HUDEP-2 (cell line): Measurements from ENCODE around the gene TSPEAR.

Source experiments
- DNase-seq, 76 experiments: peaks; one replicate each; lab custom pipeline; 2025; ENCODE audit not compliant: unreplicated experiment in 76 of 76; lab: John Stamatoyannopoulos, UW

TSPEAR gene

DNA sequence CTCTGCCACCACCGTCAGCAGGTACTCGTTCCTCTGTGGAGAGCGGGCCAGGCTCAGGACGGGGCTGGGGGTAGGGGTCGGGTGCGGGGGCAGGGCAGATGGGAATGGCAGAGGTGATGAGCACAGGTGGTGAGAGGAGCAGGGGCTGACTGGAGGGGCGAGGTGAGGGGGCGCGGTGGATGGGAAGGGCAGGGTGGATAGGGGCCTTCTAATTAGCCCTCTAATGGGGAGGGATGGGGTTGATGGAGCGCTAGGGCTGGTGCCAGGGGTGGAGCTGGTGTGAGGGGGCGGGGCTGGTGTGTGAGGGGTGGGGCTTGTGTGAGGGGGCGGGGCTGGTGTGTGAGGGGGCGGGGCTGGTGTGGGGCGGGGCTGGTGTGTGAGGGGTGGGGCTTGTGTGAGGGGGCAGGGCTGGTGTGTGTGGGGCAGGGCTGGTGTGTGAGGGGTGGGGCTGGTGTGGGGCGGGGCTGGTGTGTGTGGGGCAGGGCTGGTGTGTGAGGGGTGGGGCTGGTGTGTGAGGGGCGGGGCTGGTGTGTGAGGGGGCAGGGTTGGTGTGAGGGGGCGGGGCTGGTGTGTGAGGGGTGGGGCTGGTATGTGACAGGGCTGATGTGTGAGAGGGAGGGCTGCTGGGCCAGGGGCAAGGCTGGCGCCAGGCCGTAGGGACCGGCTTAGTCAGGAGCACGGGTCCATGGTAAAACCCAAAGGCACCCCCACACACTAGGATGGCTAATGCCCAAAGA, 177.3 kb downstream of the TSPEAR start:
- peak in 26 of 76 experiments; percentile 7 to 51 (median 30) for DNase-seq

DNA sequence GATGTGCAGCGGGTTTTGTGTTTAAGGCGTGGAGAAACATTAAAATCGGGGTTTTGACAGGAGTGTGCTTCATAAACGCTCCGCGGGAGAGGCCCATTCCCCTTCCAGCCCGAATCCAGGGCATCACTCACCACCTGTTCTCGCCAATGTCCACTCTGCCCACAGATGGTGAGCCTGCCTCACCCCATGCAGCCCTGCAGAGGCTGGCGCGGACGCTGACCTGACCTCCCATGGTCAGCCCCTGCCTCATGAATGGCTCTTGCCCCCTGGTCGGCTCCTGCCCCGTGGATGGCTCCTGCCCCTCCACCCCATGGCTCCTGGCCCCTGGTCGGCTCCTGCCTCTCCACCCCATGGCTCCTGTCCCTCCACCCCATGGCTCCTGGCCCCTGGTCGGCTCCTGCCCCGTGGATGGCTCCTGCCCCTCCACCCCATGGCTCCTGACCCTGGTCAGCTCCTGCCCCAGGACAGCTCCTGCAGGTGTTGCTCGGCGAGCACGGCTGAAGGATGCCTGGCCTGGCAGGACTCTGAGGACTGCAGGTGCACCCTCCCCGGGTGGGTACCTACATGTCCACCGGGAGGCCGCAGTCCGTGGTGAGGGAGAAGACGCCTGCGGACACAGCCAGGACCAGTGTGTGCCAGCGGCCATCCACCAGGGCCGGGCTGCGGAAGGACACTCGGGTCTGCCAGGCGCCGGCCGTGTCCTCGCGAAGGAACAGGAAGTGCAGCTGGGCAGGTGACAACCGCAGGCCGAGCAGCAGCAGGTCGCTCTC, 178.1 kb downstream of the TSPEAR start:
- no peak for DNase-seq

DNA sequence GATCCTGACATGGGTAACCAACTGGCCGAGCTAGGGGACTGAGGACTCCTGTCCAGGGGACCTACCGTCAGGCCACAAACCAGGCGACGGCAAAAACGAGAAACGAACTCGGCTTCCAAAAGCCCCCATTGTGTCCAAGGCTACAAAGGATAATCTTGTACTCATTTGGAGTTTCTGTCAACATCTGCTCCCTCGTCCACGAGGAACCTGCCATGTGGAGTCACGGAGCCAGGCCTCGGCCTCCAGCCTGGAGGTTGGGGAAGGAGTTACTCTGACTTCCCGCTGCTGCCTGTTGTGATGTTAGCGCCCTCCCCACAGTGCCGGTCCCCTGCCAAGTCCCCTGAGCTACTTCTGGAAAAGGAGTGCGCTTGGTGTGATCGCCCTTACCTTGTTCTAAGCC, 178.7 kb downstream of the TSPEAR start:
- no peak for DNase-seq

DNA sequence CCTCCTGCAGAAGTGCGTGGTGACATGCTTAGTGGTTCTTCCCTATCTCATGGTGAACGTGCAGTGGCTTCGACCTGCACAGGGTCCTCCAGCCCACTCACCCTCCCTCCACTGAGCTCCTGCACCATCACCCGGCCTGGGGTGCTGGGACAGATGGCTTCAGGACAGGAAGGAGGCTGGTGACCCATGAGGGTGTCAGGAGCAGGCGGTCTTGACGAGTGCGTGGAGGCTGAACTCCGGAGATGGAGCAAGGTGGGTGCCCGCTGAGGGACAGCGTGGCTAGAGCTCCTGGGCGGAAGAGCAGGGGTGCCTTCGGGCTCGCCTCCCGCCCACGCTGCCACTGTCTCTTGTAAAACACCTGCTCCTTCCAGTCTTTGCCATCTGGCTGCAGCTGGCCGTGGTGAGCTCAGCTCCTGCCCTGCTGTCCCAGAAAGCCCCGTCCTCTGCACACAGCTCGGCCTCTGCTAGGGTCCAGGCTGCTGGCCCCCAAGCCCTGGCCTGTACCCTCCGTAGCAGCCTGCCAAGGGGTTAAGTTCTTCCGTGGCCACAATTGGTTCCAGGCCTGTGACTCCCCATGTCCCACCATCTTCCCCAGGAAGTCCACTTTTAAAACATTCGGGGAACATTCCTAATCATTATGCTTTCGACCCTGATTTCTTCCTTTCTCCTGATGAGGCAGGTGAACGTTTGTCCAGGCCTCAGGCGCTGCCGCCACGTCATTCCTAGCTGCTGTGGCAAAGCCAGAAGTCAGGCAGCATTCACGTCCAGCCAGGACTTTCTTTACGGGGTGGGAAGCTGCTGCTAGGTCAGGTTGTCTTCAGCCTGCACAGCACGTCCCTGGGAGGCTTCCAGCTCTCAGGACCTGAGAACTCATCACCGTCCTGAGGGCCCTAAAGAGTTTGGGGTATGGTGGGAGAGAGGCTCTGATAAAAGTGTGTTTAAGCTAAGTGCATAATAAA, 179.5 kb downstream of the TSPEAR start:
- no peak for DNase-seq

DNA sequence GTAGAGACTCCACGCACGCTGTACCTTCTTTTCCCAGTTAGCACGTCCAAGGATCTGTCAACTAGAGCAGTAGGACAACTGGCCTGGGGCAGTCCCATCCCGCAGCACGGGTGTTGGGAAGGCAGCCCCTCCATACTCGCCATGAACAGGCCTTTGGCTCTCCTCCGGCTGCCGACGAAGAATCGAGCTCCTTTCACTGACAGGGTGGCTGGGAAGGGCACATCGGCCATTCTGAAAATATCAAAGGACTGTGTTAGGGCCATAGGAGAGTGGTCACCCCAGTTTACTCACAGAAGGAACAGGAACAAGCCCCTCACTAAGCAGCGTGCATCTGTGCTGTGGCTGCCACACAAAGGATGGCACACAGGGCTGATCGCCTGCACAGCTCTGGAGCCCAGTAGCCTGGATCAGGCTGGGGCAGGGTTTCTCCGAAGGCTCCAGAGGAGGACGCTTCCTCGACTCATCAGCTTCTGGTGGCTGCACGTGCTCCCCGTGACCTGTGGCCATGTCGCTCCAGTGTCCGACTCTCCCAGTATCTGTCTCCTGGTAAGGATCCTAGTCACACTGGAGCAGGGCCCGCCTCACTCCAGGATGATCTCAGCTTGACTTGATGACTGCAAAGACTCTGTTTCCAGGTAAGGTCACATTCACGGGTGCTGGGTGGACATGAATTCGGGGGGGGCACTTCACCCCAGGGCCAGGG, 180.3 kb downstream of the TSPEAR start:
- no peak for DNase-seq

DNA sequence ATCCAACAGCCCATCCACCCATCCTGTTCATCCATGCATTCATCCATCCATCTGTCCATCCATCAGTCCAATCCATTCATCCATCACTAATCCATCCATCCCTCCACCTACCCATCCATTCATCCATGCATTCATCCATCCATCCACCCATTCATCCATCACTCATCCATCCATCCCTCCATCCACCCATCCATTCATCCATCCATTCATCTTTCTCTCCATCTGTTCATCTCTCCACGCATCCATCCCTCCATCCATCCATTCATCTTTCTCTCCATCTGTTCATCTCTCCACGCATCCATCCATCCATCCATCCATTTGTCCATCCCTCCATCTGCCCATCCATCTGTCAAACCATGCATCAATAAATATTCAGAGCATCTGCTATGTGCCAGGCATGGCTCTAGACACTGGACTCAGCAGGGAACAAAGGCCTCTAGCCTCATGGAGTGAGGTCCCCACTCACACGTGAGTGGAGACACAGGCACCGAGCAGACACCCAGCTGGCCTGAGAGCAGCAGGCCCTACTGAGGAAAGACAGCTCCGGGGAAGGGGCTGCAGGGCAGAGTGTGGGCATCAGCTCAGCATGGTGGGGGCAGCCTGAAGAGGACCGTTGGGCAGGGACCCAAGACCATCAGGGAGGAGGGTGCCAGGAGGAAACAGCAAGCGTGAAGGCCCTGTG, 181.0 kb downstream of the TSPEAR start:
- no peak for DNase-seq

DNA sequence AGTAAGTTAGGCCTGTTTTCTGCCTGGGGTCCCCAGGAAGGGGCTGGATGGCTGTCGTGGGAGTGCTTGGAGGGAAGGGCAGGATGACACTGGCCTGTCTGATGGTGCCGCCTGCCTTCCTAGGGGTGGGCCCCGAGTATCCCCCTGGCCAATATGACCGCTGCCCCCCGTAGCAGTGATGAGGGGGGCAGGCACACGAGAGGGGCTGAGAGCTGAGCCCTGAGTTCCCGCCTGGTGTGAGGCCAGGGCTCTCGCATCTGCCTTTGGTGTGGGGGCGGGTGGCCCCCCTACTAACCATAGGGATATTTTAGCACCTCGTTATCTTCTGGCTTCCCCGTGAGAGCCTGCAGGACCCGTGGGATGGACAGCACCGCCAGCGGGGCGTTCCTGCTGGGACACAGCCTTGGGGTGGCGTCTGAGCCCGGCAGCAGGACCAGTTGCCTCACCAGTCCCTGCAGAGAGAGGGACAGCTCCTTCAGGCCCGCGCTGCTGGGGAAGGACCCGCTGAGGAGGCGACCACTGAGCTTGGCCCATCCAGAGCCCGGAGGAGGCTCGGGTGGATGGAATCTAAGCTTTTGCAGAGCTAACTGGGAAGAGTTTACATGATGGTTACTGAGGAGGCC, 181.8 kb downstream of the TSPEAR start:
- no peak for DNase-seq

DNA sequence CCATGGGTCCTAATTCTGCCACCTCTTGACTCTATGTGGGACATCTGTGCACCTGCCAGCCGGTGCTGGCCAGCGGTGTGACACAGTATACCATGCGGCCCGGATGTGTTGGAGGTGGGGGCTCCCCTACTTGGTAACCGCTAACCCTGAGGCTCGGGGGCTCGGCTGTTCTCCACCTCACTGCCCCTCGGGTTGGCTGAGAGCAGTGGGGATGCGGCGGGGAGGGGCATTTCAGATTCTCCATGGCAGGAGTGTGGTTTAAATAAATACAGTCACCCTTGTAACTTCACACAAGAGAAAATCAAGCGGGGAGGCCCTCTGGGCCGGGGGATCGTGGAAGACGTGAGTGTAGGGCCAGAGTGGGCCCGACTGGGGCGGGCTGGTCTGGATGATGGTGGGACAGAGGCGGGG, 182.4 kb downstream of the TSPEAR start:
- DNase-seq: no peak

DNA sequence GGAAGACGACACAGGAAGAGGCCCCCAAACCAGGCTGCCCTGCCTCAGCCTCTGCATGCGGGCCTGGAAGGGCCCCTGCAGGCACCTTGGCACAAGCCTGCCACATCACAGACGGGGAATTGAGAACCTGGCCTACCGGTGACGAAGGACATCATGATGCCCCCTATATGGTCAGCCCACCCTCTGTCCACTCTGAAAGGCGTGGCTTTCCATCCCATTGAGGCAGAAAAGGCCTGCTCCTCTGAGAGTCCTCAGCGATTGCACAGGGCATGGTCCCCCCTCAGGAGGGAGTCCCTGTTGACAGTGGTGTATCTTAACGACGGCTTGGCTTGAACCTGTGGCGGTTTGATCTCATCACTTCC, 182.8 kb downstream of the TSPEAR start:
- DNase-seq: no peak

DNA sequence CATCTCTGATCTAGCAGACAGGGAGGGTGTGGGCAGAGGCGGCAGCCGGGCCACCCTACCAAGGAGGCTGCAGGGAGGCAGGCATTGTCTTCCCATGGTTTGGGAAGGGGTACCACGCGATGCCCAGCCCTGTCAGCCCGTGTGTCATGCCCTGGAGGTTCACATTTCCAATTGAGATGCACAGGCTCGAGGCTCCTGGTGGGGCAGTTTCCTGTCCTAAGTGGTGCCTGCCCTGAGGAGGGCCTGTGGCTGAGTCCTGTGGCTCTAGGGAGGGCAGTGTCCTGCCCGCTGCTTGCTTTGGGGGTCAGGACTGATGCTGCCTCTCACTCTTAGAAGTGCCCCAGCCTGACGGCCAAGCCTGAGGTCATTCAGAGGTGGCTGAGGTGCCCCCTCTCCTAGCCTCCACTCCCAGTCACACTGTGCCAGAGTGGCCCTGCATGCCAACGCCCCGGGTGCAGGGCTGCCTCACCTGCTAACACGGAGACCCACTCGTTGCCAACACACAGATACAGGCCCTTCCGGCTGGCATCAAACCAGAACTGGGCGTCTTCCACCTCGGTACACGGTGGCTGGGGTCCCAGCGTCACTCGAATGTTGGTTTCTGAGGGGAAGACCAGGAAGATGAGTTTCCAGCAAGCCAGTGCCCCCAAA, 183.3 kb downstream of the TSPEAR start:
- DNase-seq: no peak

DNA sequence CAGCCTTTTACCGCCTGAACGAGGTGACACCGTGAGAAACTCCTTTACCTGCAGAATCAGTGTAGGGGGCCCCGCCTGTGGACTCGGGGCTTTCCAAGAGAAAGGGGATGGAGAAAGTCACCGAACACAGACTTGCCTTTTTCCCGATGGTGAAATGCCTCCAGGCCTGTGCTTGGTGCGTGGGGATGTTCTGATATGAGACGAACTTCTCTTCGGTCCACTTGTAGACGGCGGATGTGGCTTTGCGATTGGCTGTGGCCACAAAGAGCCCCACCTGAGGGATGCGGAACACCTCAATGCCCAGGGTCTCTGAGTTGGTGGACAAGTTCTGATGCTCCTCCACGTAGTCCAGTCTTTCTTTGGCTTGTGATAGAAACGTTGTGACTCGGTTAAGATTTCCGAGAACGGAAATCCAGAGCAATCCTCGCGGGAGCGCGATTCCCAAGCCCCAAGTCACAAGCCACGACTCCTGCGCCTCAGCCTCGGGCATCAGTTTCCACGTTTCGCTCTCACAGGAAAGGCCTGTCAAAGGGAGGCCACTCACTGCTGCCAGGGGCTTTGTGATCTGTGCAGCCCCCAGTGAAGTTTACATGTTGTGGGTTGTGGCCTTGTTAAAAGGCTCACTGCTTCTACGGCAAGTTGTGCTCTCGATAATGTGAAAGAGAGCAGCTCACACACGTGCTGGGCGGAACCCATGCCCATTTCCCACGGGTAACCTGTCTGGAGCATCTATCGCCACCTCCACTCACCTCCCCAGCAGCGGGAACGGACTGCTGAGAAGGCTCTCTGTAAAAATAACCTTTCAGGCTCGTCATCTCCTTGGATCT, 184.0 kb downstream of the TSPEAR start:
- DNase-seq: no peak

DNA sequence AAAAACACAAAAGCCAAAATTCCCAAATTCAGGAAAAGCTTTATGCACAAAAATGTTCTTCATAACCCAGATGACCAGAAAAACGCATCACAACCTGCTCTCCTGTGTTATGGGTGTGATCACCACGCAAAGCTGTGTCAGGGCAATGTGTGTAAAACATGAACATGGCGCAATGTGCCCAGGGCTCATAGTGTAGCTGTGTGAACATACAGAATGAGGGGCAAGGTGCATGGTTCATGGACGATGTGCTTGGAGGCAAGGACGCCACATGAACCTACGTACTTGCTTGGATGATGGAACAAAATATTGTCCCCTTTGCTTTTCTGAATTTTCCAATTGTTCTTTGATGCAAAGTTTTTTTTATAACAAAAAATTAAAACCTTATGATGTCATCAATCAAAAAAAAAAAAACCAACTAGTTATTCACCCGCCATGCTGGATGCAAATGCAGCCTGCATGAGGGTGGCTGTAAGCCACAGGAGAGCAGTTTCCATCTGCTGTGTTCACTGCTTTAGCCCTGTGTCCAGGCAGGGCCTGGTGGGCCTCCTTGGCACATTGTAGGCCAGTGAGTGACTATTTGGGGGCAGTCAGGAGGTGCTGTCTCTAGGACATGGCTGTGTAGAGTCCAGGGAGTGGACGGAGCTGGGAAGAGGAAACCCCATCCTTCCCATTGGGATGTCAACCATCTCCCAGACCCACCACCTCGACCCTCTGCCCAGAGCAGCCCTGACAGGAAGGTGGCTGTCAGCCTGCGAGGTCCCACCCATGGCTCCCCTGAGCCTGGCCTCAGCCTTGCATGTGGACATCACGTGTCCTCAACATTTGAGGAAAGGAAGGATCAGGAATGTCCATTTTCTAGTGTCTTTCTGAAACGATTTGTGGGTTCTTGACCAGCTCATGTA, 185.0 kb downstream of the TSPEAR start:
- DNase-seq: no peak

DNA sequence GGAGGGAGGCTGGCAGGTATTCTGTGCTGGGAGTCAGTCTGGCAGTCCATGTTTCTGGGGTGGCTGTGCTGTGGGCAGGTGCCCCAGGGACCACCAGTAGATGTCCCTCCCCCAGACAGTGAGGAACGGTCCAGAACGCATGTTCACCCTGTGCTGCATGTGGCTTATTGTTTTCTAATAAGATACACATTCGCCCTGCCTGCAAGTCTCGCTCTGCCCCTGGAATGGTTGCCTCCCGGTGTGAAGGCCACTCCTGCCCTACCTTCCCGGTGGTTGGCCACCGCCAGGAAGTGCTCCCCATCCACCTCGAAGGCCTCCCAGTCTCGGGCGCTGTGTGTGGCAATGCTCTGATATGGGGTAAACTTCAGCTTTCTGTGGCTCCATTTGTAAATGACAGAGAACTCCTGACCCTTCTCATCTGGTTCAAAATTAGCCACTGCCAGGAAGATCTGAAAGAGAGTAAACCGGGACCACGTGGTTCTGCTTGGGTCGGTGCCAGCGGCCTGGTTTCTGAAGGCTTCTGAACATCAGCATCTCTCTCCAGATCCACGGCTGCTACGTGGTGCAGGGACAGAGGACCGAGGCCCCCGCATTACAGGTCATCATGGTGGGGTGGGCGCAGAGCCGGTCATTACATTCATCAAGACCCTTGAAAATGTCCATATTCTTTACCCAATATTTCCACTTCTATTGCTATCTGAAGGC, 185.8 kb downstream of the TSPEAR start:
- DNase-seq: no peak

DNA sequence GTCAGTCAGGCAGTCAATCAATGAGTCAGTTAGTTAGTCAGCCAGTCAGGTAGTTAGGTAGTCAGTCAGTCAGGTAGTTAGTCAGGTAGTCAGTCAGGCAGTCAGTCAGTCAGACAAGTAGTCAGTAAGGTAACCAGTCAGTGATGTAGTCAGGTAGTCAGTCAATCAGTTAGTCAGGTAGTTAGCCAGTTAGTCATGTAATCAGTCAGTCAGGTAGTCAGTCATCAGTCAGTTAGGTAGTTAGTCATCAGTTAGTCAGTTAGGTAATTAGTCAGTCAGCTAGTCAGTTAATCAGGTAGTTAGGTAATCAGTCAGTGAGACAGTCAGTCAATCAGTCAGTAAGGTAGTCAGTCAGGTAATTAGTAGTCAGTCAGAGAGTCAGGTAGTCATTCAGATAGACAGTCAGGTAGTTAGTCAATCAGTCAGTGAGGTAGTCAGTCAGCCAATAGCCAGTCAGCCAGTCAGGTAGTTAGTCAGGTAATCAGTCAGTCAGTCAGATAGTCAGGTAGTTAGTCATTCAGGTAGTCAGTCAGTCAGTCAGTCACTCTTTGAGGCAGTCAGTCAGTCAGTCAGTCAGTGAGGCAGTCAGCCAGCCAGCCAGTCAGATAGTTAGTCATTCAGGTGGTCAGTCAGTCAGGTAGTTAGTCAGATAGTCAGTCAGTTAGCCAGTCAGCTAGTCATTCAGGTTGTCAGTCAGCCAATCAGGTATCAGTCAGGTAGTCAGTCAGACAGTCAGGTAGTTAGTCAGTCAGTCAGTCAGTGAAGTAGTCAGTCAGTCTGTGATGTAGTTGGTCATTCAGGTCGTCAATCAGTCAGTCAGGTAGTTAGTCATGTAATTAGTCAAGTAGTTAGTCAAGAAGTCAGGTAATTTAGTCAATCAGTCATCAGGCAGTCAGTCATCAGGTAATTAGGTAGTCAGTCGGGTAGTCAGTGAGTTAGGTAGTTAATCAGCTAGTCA, 186.7 kb downstream of the TSPEAR start:
- no peak for DNase-seq

DNA sequence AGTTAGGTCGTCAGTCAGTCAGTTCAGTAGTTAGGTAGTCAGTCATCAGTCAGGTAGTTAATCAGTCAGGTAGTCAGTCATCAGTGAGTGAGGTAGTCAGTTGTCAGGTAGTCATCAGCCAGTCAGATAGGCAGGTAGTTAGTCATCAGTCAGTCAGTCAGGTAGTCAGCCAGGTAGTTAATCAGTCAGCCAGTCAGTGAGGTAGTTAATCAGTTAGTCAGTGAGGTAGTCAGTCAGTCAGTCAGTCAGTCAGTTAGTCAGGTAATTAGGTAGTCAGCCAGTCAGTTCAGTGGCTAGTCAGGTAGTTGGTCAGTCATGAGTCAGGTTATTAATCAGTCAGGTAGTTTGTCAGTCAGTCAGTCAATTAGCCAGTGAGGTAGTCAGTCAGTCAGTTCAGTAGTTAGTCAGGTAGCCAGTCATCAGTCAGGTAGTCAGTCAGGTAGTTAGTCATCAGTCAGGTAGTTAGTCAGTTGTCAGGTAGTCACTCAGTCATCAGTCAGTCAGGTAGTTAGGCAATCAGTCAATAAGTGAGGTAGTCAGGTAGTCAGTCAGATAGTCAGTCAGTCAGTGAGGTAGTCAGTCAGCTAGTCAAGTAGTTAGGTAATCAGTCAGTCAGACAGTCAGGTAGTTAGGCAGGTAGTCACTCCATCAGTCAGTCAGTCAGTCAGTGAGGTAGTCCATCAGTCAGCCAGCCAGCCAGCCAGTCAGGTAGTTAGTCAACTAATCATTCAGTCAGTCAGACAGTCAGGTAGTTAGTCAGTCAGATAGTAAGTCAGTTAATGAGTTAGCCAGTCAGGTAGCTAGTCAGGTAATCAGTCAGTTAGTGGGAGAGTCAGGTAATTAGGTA, 187.6 kb downstream of the TSPEAR start:
- DNase-seq: no peak
